ENCODE measurements around the gene FARSA. TPM values are rescaled to one million over a fixed set of nuclear protein-coding genes. Genes with fewer than 3 reads are reported as not detected.

The FARSA gene
- total and polyA plus RNA-seq, 10 of the 15 experiments (the other 5 are each of a cell fraction or from before 2014, with no cell fraction given) = 20.3 to 212 (median 76.4) TPM

- in situ Hi-C loops (cut with MboI) = no loop called here
- RAD21 ChIA-PET (ENCODE audit: unreplicated experiment) = interaction anchor here (1.6 kb wide), 1 partner anchor 10 kb away, joined by 6 read pairs; the partner anchor contains the start of gene SYCE2
- Histone ChIP-seq H3K27me3 (replicated peaks in 1 of 2; ENCODE audit: control insufficient read depth in 2 of 2, insufficient read depth in 2 of 2, low read length in 1 of 2) (no peaks in the 10 kb centered on the region), H3K79me2 (ENCODE audit: control insufficient read depth, insufficient read depth, low read length) (peaks cover 32% of the 10 kb centered on the region), H4K20me1 (ENCODE audit: control insufficient read depth, insufficient read depth) (no peaks in the 10 kb centered on the region; the same call in 1 of the 2 replicates), H3K9me3 (replicated peaks; ENCODE audit: control insufficient read depth, insufficient read depth, low read length) (no peaks in the 10 kb centered on the region), H3K9ac (ENCODE audit: control insufficient read depth, insufficient read depth, low read length) (no peak overlapping the region), H3K4me3 (no peak overlapping the region), H2AFZ (ENCODE audit: control insufficient read depth, low read depth, low read length) (no peak overlapping the region), H3K36me3 (ENCODE audit: control insufficient read depth in 2 of 2, insufficient read depth in 2 of 2, low read length in 1 of 2) (peaks cover 10 to 23% of the 10 kb centered on the region in 2 experiments; a peak in 3 of 4 replicates), H3K4me1 (ENCODE audit: control insufficient read depth, insufficient read depth, low read length) (no peaks in the 10 kb centered on the region), H3K27ac (ENCODE audit: control insufficient read depth, insufficient read depth) (no peak overlapping the region), H3K4me2 (ENCODE audit: control insufficient read depth, insufficient read depth) (no peak overlapping the region)
- DNase-seq (ENCODE audit: low read depth, low spot score) = no peak
- FAIRE-seq = no peak
- no peak for ATAC-seq
- TF ChIP-seq IKZF2 (IDR thresholded peaks at IDR 0.05) (no peak), YBX1 (IDR thresholded peaks at IDR 0.05) (no peak), ZBED1 (IDR thresholded peaks at IDR 0.05; ENCODE audit: borderline replicate concordance) (no peak), IKZF1 (conservative IDR thresholded peaks at IDR 0.05) (no peak), MTA2 (IDR thresholded peaks at IDR 0.05; ENCODE audit: low read depth) (no peak), SIX5 (IDR thresholded peaks at IDR 0.05; ENCODE audit: low read depth, low read length, severe bottlenecking) (no peak), RAD51 (IDR thresholded peaks at IDR 0.05) (no peak), PKNOX1 (IDR thresholded peaks at IDR 0.05) (no peak), RB1 (IDR thresholded peaks at IDR 0.05; ENCODE audit: borderline replicate concordance) (no peak), EGR1 (IDR thresholded peaks at IDR 0.05; ENCODE audit: borderline replicate concordance in 1 of 2, low read depth in 2 of 2, low read length in 2 of 2) (no peak), MXI1 (IDR thresholded peaks at IDR 0.05; ENCODE audit: low read depth, low read length) (no peak), CREM (IDR thresholded peaks at IDR 0.05; ENCODE audit: low read depth) (no peak), ZBTB11 (CRISPR knock-in tag; IDR thresholded peaks at IDR 0.05) (no peak), FOXK2 (IDR thresholded peaks at IDR 0.05) (no peak), PAX5 (IDR thresholded peaks at IDR 0.05; ENCODE audit: borderline replicate concordance, low read depth, low read length) (no peak), KDM1A (IDR thresholded peaks at IDR 0.05; ENCODE audit: borderline replicate concordance) (no peak)
- SMC1A ChIA-PET (ENCODE audit: uncharacterized antibody, unreplicated experiment) = interaction anchor here (1.2 to 3.2 kb wide), 2 partner anchors 10 to 83 kb away, joined by 3 to 14 read pairs; partner anchors contain the start of gene SYCE2
- BruUV-seq (replicated peaks) = no TSS peak
- POLR2A ChIA-PET = interaction anchor here (0.9 kb wide), 1 partner anchor 10 kb away, joined by 3 read pairs; no protein-coding TSS in a partner anchor
- 99% methylated on average over 18 of the region's 19 CpGs for WGBS (ENCODE audit: insufficient coverage, insufficient replicate concordance, low lambda C conversion rate, missing lambda C conversion rate)
- intact Hi-C loops (cut with micrococcal nuclease; ENCODE audit: unreplicated experiment) = no loop called here
- CTCF ChIA-PET = interaction anchor here (1.0 to 2.3 kb wide), 4 partner anchors 15 to 173 kb away, joined by 3 to 11 read pairs (median 6); no protein-coding TSS in a partner anchor
Measured at GRCh38 chr19:12930002-12930645, 3.4 kb downstream of the FARSA start.

All from GM12878 (cell line).